Astrocyte (in vitro differentiated cells and primary cell): Measurements from ENCODE around the gene SGSM1. TPM values are rescaled to one million over a fixed set of nuclear protein-coding genes. Genes with fewer than 3 reads are reported as not detected.

ENCODE experiments used
- DNase-seq: peaks from one replicate; pipeline ENCODE4 v3.0.0-alpha.2; 2010; ENCODE audit warnings: low read depth
- FAIRE-seq: peaks from 2 replicates; lab custom pipeline; 2011; peaks lifted over from hg19 to GRCh38; lab: Jason Lieb, UNC
- H2AFZ ChIP-seq: 2 replicates; pipeline ENCODE4 v1.6.0; 2012; ENCODE audit warnings: low read depth, low read length, inconsistent platforms
- H3K27ac ChIP-seq: 2 replicates; pipeline ENCODE4 v1.5.1; 2011; ENCODE audit warnings: low read depth, low read length, inconsistent platforms
- H3K27me3 ChIP-seq: 2 replicates; pipeline ENCODE4 v1.6.0; 2011; ENCODE audit warnings: low read length, inconsistent platforms; ENCODE audit not compliant: insufficient read depth
- H3K36me3 ChIP-seq: 2 replicates; pipeline ENCODE4 v1.5.1; 2011; ENCODE audit warnings: low read length, inconsistent platforms; ENCODE audit not compliant: insufficient read depth
- H3K4me1 ChIP-seq: 2 replicates; pipeline ENCODE4 v1.5.1; 2011; ENCODE audit warnings: low read length, inconsistent platforms; ENCODE audit not compliant: insufficient read depth
- H3K4me2 ChIP-seq: 2 replicates; pipeline ENCODE4 v1.6.0; 2012; ENCODE audit warnings: low read length, inconsistent platforms
- H3K4me3 ChIP-seq: 2 replicates; pipeline ENCODE4 v1.5.1; 2011; ENCODE audit warnings: low read depth, mild to moderate bottlenecking, low read length, inconsistent platforms; ENCODE audit not compliant: insufficient read depth
- H3K79me2 ChIP-seq: 2 replicates; pipeline ENCODE4 v1.6.0; 2012; ENCODE audit warnings: mild to moderate bottlenecking, low read length, inconsistent platforms; ENCODE audit not compliant: insufficient read depth
- H3K9ac ChIP-seq: 2 replicates; pipeline ENCODE4 v1.6.0; 2012; ENCODE audit warnings: mild to moderate bottlenecking, low read length, inconsistent platforms
- H3K9me3 ChIP-seq: 2 replicates; pipeline ENCODE4 v1.5.1; 2012; ENCODE audit warnings: low read depth, mild to moderate bottlenecking, low read length, inconsistent platforms; ENCODE audit not compliant: insufficient read depth
- H4K20me1 ChIP-seq: 2 replicates; pipeline ENCODE4 v1.6.0; 2012; ENCODE audit warnings: low read length, inconsistent platforms; ENCODE audit not compliant: insufficient read depth
- H3K27ac Mint-ChIP-seq: one replicate; pipeline ENCODE4 v1.8.0; 2021; ENCODE audit warnings: mild to moderate bottlenecking, mixed read lengths; ENCODE audit not compliant: unreplicated experiment
- H3K27me3 Mint-ChIP-seq: one replicate; pipeline ENCODE4 v1.8.0; 2021; ENCODE audit warnings: low read depth, mixed read lengths; ENCODE audit not compliant: unreplicated experiment
- H3K36me3 Mint-ChIP-seq: one replicate; pipeline ENCODE4 v1.8.0; 2021; ENCODE audit warnings: low read depth, mixed read lengths; ENCODE audit not compliant: unreplicated experiment
- H3K4me1 Mint-ChIP-seq: one replicate; pipeline ENCODE4 v1.8.0; 2021; ENCODE audit warnings: low read depth, mixed read lengths; ENCODE audit not compliant: unreplicated experiment
- H3K4me3 Mint-ChIP-seq: one replicate; pipeline ENCODE4 v1.8.0; 2021; ENCODE audit warnings: mild to moderate bottlenecking, moderate library complexity, mixed read lengths; ENCODE audit not compliant: unreplicated experiment
- H3K9me3 Mint-ChIP-seq: one replicate; pipeline ENCODE4 v1.8.0; 2021; ENCODE audit warnings: mild to moderate bottlenecking, mixed read lengths; ENCODE audit not compliant: unreplicated experiment
- CTCF ChIP-seq: IDR thresholded peaks from 2 replicates; pipeline ENCODE4 v1.5.1; 2011; ENCODE audit warnings: low read depth, mild to moderate bottlenecking, inconsistent platforms, low read length, moderate library complexity; ENCODE audit not compliant: insufficient read depth
- EZH2 ChIP-seq: IDR thresholded peaks from 2 replicates; pipeline ENCODE4 v1.6.1; 2012; ENCODE audit warnings: mild to moderate bottlenecking, low read length, inconsistent platforms; ENCODE audit not compliant: insufficient read depth
- total RNA-seq: library from RNA; stranded (reverse); gene quantifications from 2 replicates; pipeline ENCODE4 v1.2.1, GENCODE V29; 2021

Gene SGSM1
- total RNA-seq, 1 donor from 2014 or later, result 0.05 TPM

GRCh38 chr22:24824250-24824649 is 18.2 kb downstream of the SGSM1 start:
- TF ChIP-seq EZH2 (no peak), CTCF (no peak)
- no peak overlapping the region for H3K9ac ChIP-seq
- no peak overlapping the region for H3K27ac ChIP-seq
- no peak overlapping the region for H2AFZ ChIP-seq
- H3K4me3 ChIP-seq, result no peak overlapping the region
- Mint-ChIP-seq H3K27me3 (peaks cover 52% of the 10 kb centered on the region), H3K36me3 (no peaks in the 10 kb centered on the region), H3K9me3 (no peaks in the 10 kb centered on the region), H3K27ac (peak overlapping the region; percentile 62), H3K4me1 (no peaks in the 10 kb centered on the region), H3K4me3 (no peak overlapping the region)
- H3K27me3 ChIP-seq, result peaks cover 3% of the 10 kb centered on the region
- H3K4me2 ChIP-seq, result no peak overlapping the region
- no peaks in the 10 kb centered on the region for H3K36me3 ChIP-seq
- FAIRE-seq (no peak), DNase-seq (no peak)
- no peaks in the 10 kb centered on the region for H3K4me1 ChIP-seq
- H3K79me2 ChIP-seq, result no peaks in the 10 kb centered on the region
- H3K9me3 ChIP-seq, result no peaks in the 10 kb centered on the region
- H4K20me1 ChIP-seq, result no peaks in the 10 kb centered on the region

- Mint-ChIP-seq H3K27ac (no peak overlapping the region), H3K36me3 (no peaks in the 10 kb centered on the region), H3K4me1 (no peaks in the 10 kb centered on the region), H3K9me3 (no peaks in the 10 kb centered on the region), H3K4me3 (no peak overlapping the region), H3K27me3 (peaks cover 59% of the 10 kb centered on the region)
- H3K36me3 ChIP-seq, result no peaks in the 10 kb centered on the region
- H4K20me1 ChIP-seq, result no peaks in the 10 kb centered on the region
- no peak overlapping the region for H3K4me3 ChIP-seq
- H3K27me3 ChIP-seq, result peaks cover 3% of the 10 kb centered on the region
- TF ChIP-seq EZH2 (no peak), CTCF (no peak)
- no peak overlapping the region for H2AFZ ChIP-seq
- H3K9ac ChIP-seq, result no peak overlapping the region
- H3K4me1 ChIP-seq, result no peaks in the 10 kb centered on the region
- H3K4me2 ChIP-seq, result no peak overlapping the region
- no peaks in the 10 kb centered on the region for H3K9me3 ChIP-seq
- FAIRE-seq, result no peak
- H3K27ac ChIP-seq, result no peak overlapping the region
- H3K79me2 ChIP-seq, result no peaks in the 10 kb centered on the region
- DNase-seq, result no peak
These were observed 18.9 kb downstream of the SGSM1 start for GRCh38 chr22:24824915-24825314.

GRCh38 chr22:24826710-24827285 is 20.8 kb downstream of the SGSM1 start:
- no peak overlapping the region for H3K4me3 Mint-ChIP-seq
- H3K4me3 ChIP-seq, result no peak overlapping the region
- no peak for FAIRE-seq
- TF ChIP-seq CTCF, result no peak
- TF ChIP-seq EZH2, result no peak
- no peaks in the 10 kb centered on the region for H3K4me1 ChIP-seq
- no peak overlapping the region for H3K27ac Mint-ChIP-seq
- no peak overlapping the region for H3K27ac ChIP-seq
- no peak for DNase-seq
- no peaks in the 10 kb centered on the region for H3K4me1 Mint-ChIP-seq
- peaks cover 2% of the 10 kb centered on the region for H3K27me3 ChIP-seq
- no peaks in the 10 kb centered on the region for H3K36me3 ChIP-seq
- peaks cover 57% of the 10 kb centered on the region for H3K27me3 Mint-ChIP-seq
- no peaks in the 10 kb centered on the region for H3K36me3 Mint-ChIP-seq
- no peak overlapping the region for H3K9ac ChIP-seq
- no peak overlapping the region for H2AFZ ChIP-seq
- H3K79me2 ChIP-seq, result no peaks in the 10 kb centered on the region
- no peaks in the 10 kb centered on the region for H3K9me3 Mint-ChIP-seq
- H3K9me3 ChIP-seq, result no peaks in the 10 kb centered on the region
- H4K20me1 ChIP-seq, result no peaks in the 10 kb centered on the region
- no peak overlapping the region for H3K4me2 ChIP-seq
